ENCODE measurements around the gene CD84.
"Not testable (repeated sequence)": the region's sequence is repeated elsewhere in the genome, so short reads cannot be mapped to it uniquely, and the experiment has no call there.

Gene CD84

GRCh38 chr1:160597051-160597450, 17.8 kb upstream of the CD84 start:
- Mint-ChIP-seq H3K36me3 (peaks cover 21% of the 10 kb centered on the region), H3K9me3 (peaks cover 13% of the 10 kb centered on the region), H3K4me3 (no peak overlapping the region), H3K4me1 (no peaks in the 10 kb centered on the region), H3K27me3 (no peaks in the 10 kb centered on the region), H3K27ac (no peak overlapping the region)
- no peak for ATAC-seq

- Mint-ChIP-seq H3K36me3 (peaks cover 8% of the 10 kb centered on the region), H3K27ac (no peak overlapping the region), H3K4me1 (peaks cover 14% of the 10 kb centered on the region), H3K27me3 (no peaks in the 10 kb centered on the region), H3K9me3 (peaks cover 9% of the 10 kb centered on the region), H3K4me3 (no peak overlapping the region)
- no peak for ATAC-seq
These were observed 11.2 kb upstream of the CD84 start for GRCh38 chr1:160590488-160590887.

GRCh38 chr1:160588468-160588867, 9.2 kb upstream of the CD84 start:
- Mint-ChIP-seq H3K27me3 (no peaks in the 10 kb centered on the region), H3K36me3 (no peaks in the 10 kb centered on the region), H3K4me1 (peaks cover 14% of the 10 kb centered on the region), H3K9me3 (peaks cover 3% of the 10 kb centered on the region), H3K4me3 (no peak overlapping the region), H3K27ac (no peak overlapping the region)
- no peak for ATAC-seq

GRCh38 chr1:160584784-160585183, 5.5 kb upstream of the CD84 start:
- no peak overlapping the region for H3K4me3 Mint-ChIP-seq
- no peak overlapping the region for H3K27ac Mint-ChIP-seq
- no peak for ATAC-seq
- H3K4me1 Mint-ChIP-seq: peaks cover 34% of the 10 kb centered on the region
- peaks cover 3% of the 10 kb centered on the region for H3K9me3 Mint-ChIP-seq
- no peaks in the 10 kb centered on the region for H3K27me3 Mint-ChIP-seq
- H3K36me3 Mint-ChIP-seq: no peaks in the 10 kb centered on the region

- not testable (repeated sequence) for ATAC-seq, H3K27me3 Mint-ChIP-seq, H3K4me3 Mint-ChIP-seq, H3K9me3 Mint-ChIP-seq, H3K36me3 Mint-ChIP-seq, H3K27ac Mint-ChIP-seq
- peaks cover 25% of the 10 kb centered on the region for H3K4me1 Mint-ChIP-seq
These were observed 3.7 kb upstream of the CD84 start for GRCh38 chr1:160582976-160583375.

GRCh38 chr1:160581961-160582360, 2.7 kb upstream of the CD84 start:
- no peak for ATAC-seq
- no peaks in the 10 kb centered on the region for H3K27me3 Mint-ChIP-seq
- peaks cover 3% of the 10 kb centered on the region for H3K9me3 Mint-ChIP-seq
- no peak overlapping the region for H3K4me3 Mint-ChIP-seq
- H3K36me3 Mint-ChIP-seq: peaks cover 6% of the 10 kb centered on the region
- H3K27ac Mint-ChIP-seq: peak overlapping the region; percentile 84
- H3K4me1 Mint-ChIP-seq: peaks cover 33% of the 10 kb centered on the region

- H3K4me3 Mint-ChIP-seq: no peak overlapping the region
- no peaks in the 10 kb centered on the region for H3K27me3 Mint-ChIP-seq
- H3K27ac Mint-ChIP-seq: peak overlapping the region; percentile 84
- H3K4me1 Mint-ChIP-seq: peaks cover 50% of the 10 kb centered on the region
- ATAC-seq: no peak
- peaks cover 3% of the 10 kb centered on the region for H3K9me3 Mint-ChIP-seq
- H3K36me3 Mint-ChIP-seq: peaks cover 11% of the 10 kb centered on the region
These were observed 1.0 kb upstream of the CD84 start for GRCh38 chr1:160580221-160580812.

- Mint-ChIP-seq H3K9me3 (peaks cover 3% of the 10 kb centered on the region), H3K36me3 (peaks cover 12% of the 10 kb centered on the region)
- no peak for ATAC-seq
These were observed 638 bp downstream of the CD84 start for GRCh38 chr1:160578525-160579191.

GRCh38 chr1:160578175-160578524, 1.1 kb downstream of the CD84 start:
- H3K9me3 Mint-ChIP-seq: peaks cover under 1% of the 10 kb centered on the region
- ATAC-seq: no peak
- peak overlapping the region; percentile 84 for H3K27ac Mint-ChIP-seq
- H3K4me3 Mint-ChIP-seq: peak overlapping the region; percentile 82
- H3K27me3 Mint-ChIP-seq: no peaks in the 10 kb centered on the region
- H3K4me1 Mint-ChIP-seq: peaks cover 70% of the 10 kb centered on the region
- peaks cover 17% of the 10 kb centered on the region for H3K36me3 Mint-ChIP-seq

More at GRCh38 chr1:160578525-160579191, 638 bp downstream of the CD84 start:
- Mint-ChIP-seq H3K4me3 (peak overlapping the region; percentile 82), H3K4me1 (peaks cover 64% of the 10 kb centered on the region), H3K27ac (peak overlapping the region; percentile 84), H3K27me3 (no peaks in the 10 kb centered on the region)

GRCh38 chr1:160577671-160578070, 1.6 kb downstream of the CD84 start:
- no peak for ATAC-seq
- Mint-ChIP-seq H3K4me1 (peaks cover 74% of the 10 kb centered on the region), H3K27ac (peak overlapping the region; percentile 84), H3K36me3 (peaks cover 21% of the 10 kb centered on the region), H3K27me3 (no peaks in the 10 kb centered on the region), H3K9me3 (no peaks in the 10 kb centered on the region), H3K4me3 (peak overlapping the region; percentile 82)

GRCh38 chr1:160576884-160577283, 2.4 kb downstream of the CD84 start:
- no peaks in the 10 kb centered on the region for H3K9me3 Mint-ChIP-seq
- H3K27me3 Mint-ChIP-seq: no peaks in the 10 kb centered on the region
- ATAC-seq: no peak
- H3K4me3 Mint-ChIP-seq: peak overlapping the region; percentile 82
- peaks cover 28% of the 10 kb centered on the region for H3K36me3 Mint-ChIP-seq
- H3K4me1 Mint-ChIP-seq: peaks cover 82% of the 10 kb centered on the region
- peak overlapping the region; percentile 84 for H3K27ac Mint-ChIP-seq

GRCh38 chr1:160576390-160576789, 2.9 kb downstream of the CD84 start:
- Mint-ChIP-seq H3K4me3 (peak overlapping the region; percentile 82), H3K36me3 (peaks cover 33% of the 10 kb centered on the region), H3K27ac (peak overlapping the region; percentile 84), H3K27me3 (no peaks in the 10 kb centered on the region), H3K9me3 (peaks cover under 1% of the 10 kb centered on the region), H3K4me1 (peaks cover 83% of the 10 kb centered on the region)
- ATAC-seq: no peak

GRCh38 chr1:160575112-160575664, 4.1 kb downstream of the CD84 start:
- Mint-ChIP-seq H3K36me3 (peaks cover 42% of the 10 kb centered on the region), H3K27ac (peak overlapping the region; percentile 78), H3K4me3 (peak overlapping the region; percentile 64), H3K9me3 (peaks cover 4% of the 10 kb centered on the region), H3K27me3 (no peaks in the 10 kb centered on the region), H3K4me1 (peaks cover 79% of the 10 kb centered on the region)
- peak; percentile 72 for ATAC-seq

GRCh38 chr1:160570840-160571239, 8.5 kb downstream of the CD84 start:
- H3K27ac Mint-ChIP-seq: no peak overlapping the region
- peaks cover 4% of the 10 kb centered on the region for H3K9me3 Mint-ChIP-seq
- H3K4me1 Mint-ChIP-seq: peaks cover 87% of the 10 kb centered on the region
- H3K36me3 Mint-ChIP-seq: peaks cover 46% of the 10 kb centered on the region
- no peaks in the 10 kb centered on the region for H3K27me3 Mint-ChIP-seq
- no peak for ATAC-seq
- H3K4me3 Mint-ChIP-seq: no peak overlapping the region

GRCh38 chr1:160569806-160570205, 9.5 kb downstream of the CD84 start:
- Mint-ChIP-seq H3K27me3 (no peaks in the 10 kb centered on the region), H3K36me3 (peaks cover 57% of the 10 kb centered on the region), H3K27ac (peak overlapping the region; percentile 45), H3K9me3 (peaks cover 4% of the 10 kb centered on the region), H3K4me3 (no peak overlapping the region), H3K4me1 (peaks cover 87% of the 10 kb centered on the region)
- ATAC-seq: no peak

All from stimulated activated memory B cell treated with anti-CD40 and anti-IgM and Interleukin-4, amounts not matched to agents 10 μg/mL and 1 μg/mL and 100 μg/mL, for 72 hours (primary cell).